KMS-11 (cell line): Measurements from ENCODE around the gene SBK2.

Source experiments
- H2AFZ ChIP-seq: fragments of 200-600 bp; sonication (generic); 2 replicates; pipeline ENCODE4 v1.6.1; 2016; ENCODE audit warnings: antibody characterized with exemption, mixed run types, low read depth
- H3K27ac ChIP-seq: fragments of 200-600 bp; sonication (generic); 2 replicates; pipeline ENCODE4 v1.6.1; 2016; ENCODE audit warnings: mild to moderate bottlenecking, mixed run types
- H3K27me3 ChIP-seq: fragments of 200-600 bp; sonication (generic); 2 replicates; pipeline ENCODE4 v1.6.1; 2017; ENCODE audit warnings: mild to moderate bottlenecking, low read depth, mixed run types, moderate library complexity; ENCODE audit not compliant: insufficient read depth
- H3K36me3 ChIP-seq: fragments of 200-600 bp; sonication (generic); 2 replicates; pipeline ENCODE4 v1.6.1; 2017; ENCODE audit warnings: mild to moderate bottlenecking, mixed run types; ENCODE audit not compliant: insufficient read depth
- H3K4me1 ChIP-seq: fragments of 200-600 bp; sonication (generic); 2 replicates; pipeline ENCODE4 v1.6.1; 2016; ENCODE audit warnings: mild to moderate bottlenecking, low read depth, mixed run types; ENCODE audit not compliant: poor library complexity, severe bottlenecking
- H3K4me2 ChIP-seq: fragments of 200-600 bp; sonication (generic); 2 replicates; pipeline ENCODE4 v1.7.0; 2016; ENCODE audit warnings: mild to moderate bottlenecking, mixed run types
- H3K4me3 ChIP-seq: fragments of 200-600 bp; sonication (generic); IDR thresholded peaks from 2 replicates; pipeline ENCODE4 v1.6.1; 2017; ENCODE audit warnings: low read depth, low read length, mixed read lengths; ENCODE audit not compliant: insufficient read depth
- H3K79me2 ChIP-seq: fragments of 200-600 bp; sonication (generic); 2 replicates; pipeline ENCODE4 v1.6.1; 2016; ENCODE audit warnings: low read depth, mixed run types; ENCODE audit not compliant: insufficient read depth
- H3K9ac ChIP-seq: fragments of 200-600 bp; sonication (generic); 2 replicates; pipeline ENCODE4 v1.6.1; 2016; ENCODE audit warnings: mild to moderate bottlenecking, mixed run types
- H4K20me1 ChIP-seq: fragments of 200-600 bp; sonication (generic); 2 replicates; pipeline ENCODE4 v1.6.1; 2016; ENCODE audit warnings: mild to moderate bottlenecking, mixed run types; ENCODE audit not compliant: insufficient read depth
- CTCF ChIP-seq: fragments of 200-600 bp; sonication (generic); conservative IDR thresholded peaks from 2 replicates; pipeline ENCODE4 v1.6.1; 2017; ENCODE audit warnings: low read depth, mild to moderate bottlenecking, antibody characterized with exemption, low read length, moderate library complexity, mixed read lengths

The SBK2 gene

DNA sequence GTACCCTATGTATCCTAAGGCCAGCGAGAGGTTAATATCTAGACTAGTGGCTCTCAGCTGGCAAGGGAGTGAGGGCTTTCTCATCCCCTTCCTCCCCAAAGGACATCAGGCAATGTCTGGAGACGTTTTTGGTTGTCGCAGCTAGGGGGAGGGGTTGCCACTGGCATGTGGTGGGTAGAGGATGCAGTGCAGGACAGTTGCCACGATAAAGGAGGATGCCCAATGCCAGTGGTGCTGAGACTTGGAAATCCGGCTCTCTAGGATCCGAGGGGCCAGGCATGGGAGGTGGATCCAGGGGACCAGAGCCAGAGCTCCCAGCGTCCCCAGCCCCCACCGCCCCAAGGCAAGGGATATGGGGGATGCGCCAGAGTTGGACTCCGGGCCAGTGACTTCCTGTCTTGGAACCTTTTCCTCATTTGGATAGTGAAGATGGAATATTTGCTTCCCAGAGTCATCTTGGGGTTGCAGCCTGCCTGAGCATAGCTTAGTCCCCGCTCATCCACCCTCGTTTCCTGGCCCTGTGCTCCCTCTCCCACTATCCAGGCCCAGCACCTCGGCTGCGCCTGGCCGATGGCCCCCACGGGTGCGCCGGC lies 43.8 kb downstream of the SBK2 start:
- H3K79me2 ChIP-seq, result no peaks in the 10 kb centered on the region
- no peak overlapping the region for H3K9ac ChIP-seq
- no peak overlapping the region for H3K27ac ChIP-seq
- no peaks in the 10 kb centered on the region for H3K4me1 ChIP-seq
- peaks cover 89% of the 10 kb centered on the region for H3K27me3 ChIP-seq
- no peak overlapping the region for H3K4me3 ChIP-seq
- H3K4me2 ChIP-seq, result no peak overlapping the region
- TF ChIP-seq CTCF, result no peak
- H2AFZ ChIP-seq, result no peak overlapping the region
- no peaks in the 10 kb centered on the region for H3K36me3 ChIP-seq
- H4K20me1 ChIP-seq, result no peaks in the 10 kb centered on the region

- peaks cover 85% of the 10 kb centered on the region for H3K27me3 ChIP-seq
- no peaks in the 10 kb centered on the region for H3K4me1 ChIP-seq
- H3K4me3 ChIP-seq, result no peak overlapping the region
- no peak overlapping the region for H2AFZ ChIP-seq
- no peaks in the 10 kb centered on the region for H4K20me1 ChIP-seq
- H3K9ac ChIP-seq, result no peak overlapping the region
- H3K36me3 ChIP-seq, result no peaks in the 10 kb centered on the region
- no peaks in the 10 kb centered on the region for H3K79me2 ChIP-seq
- H3K27ac ChIP-seq, result no peak overlapping the region
- TF ChIP-seq CTCF, result no peak
- no peak overlapping the region for H3K4me2 ChIP-seq
Observed at GRCh38 chr19:55492362-55492944, 44.5 kb downstream of the SBK2 start.

DNA sequence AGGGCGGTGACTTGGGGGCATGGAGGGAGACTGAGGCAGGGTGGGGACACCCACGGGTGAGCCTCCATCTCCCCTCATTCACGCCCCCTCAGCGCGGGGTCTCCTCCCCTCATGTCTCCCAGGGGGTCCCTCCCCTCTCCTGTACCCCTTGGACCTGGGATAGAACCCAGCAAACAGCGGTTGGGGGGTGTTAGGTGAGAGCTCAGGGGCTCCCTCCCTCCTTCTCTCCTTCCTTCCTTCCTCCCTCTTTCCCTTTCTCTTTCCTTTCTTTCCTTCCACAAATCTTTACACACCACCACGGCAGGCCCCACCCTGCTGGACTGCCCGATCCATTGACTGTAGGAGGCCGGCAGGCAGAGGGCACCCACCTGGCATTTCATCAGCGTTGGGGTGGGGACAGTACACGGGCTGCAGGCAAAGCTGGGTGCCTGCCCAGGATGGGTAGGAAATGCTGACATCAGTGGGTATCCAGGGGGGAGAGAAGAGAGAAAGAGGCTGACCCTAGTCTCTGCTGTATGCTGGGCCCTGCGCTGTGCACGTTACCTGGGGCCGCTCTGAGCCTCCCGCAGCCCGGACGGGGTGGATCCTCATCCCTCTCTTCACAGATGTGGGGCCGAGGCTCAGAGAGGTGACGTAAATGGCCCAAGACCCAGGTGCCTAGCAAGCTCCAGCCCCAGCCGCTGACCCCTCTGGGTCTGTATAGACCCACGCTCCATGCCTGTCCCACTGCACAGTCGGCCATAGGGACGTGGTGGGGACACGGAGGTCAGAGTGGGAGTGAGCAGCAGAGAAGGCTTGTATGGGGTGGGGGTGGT lies 45.2 kb downstream of the SBK2 start:
- TF ChIP-seq CTCF, result no peak

GRCh38 chr19:55490478-55491432 lies 46.2 kb downstream of the SBK2 start:
- Histone ChIP-seq H3K27ac (no peak overlapping the region), H3K27me3 (peaks cover 77% of the 10 kb centered on the region), H3K36me3 (no peaks in the 10 kb centered on the region), H4K20me1 (no peaks in the 10 kb centered on the region), H3K4me2 (no peak overlapping the region), H3K4me3 (no peak overlapping the region), H3K79me2 (no peaks in the 10 kb centered on the region), H2AFZ (no peak overlapping the region), H3K9ac (no peak overlapping the region), H3K4me1 (no peaks in the 10 kb centered on the region)
- TF ChIP-seq CTCF, result no peak

More for the DNA sequence above, 45.2 kb downstream of the SBK2 start:
- no peaks in the 10 kb centered on the region for H3K36me3 ChIP-seq
- H4K20me1 ChIP-seq, result no peaks in the 10 kb centered on the region
- no peak overlapping the region for H3K4me2 ChIP-seq
- no peak overlapping the region for H3K9ac ChIP-seq
- H3K27ac ChIP-seq, result no peak overlapping the region
- H3K4me3 ChIP-seq, result no peak overlapping the region
- peaks cover 84% of the 10 kb centered on the region for H3K27me3 ChIP-seq
- H3K79me2 ChIP-seq, result no peaks in the 10 kb centered on the region
- no peaks in the 10 kb centered on the region for H3K4me1 ChIP-seq
- H2AFZ ChIP-seq, result no peak overlapping the region
